A673 (cell line): ENCODE measurements around the gene GJB5. TPM values are rescaled to one million over a fixed set of nuclear protein-coding genes. Genes with fewer than 3 reads are reported as not detected.

Source experiments
- BruUV-seq: library from RNA; stranded (reverse); fragments of 400-500 nt; replicated peaks from 2 replicates; lab custom pipeline; 2021; lab: Mats Ljungman, UMichigan
- CTCF ChIA-PET: fragments of 300-600 bp; sonication (Branson Sonifier 250); formaldehyde crosslinking; loops from one replicate; lab custom pipeline; 2022; ENCODE audit warnings: antibody characterized with exemption; lab: Charles Lee
- POLR2A ChIA-PET: fragments of 300-600 bp; sonication (Branson Sonifier 250); formaldehyde crosslinking; loops from one replicate; lab custom pipeline; 2022; ENCODE audit warnings: antibody characterized with exemption; ENCODE audit not compliant: low non-redundant PET; lab: Charles Lee
- DNase-seq: peaks from one replicate; pipeline ENCODE4 v3.0.0-alpha.2; 2015; ENCODE audit warnings: low spot score
- H3K27ac ChIP-seq: fragments of 200-600 bp; sonication (generic); 2 replicates; pipeline ENCODE4 v1.5.1; 2016; ENCODE audit warnings: mixed run types, low read depth, mild to moderate bottlenecking, mixed read lengths, antibody characterized with exemption, low read length; ENCODE audit not compliant: poor library complexity, severe bottlenecking
- H3K27me3 ChIP-seq: fragments of 200-600 bp; sonication (generic); replicated peaks from 2 replicates; pipeline ENCODE4 v1.6.1; 2017; ENCODE audit warnings: mixed run types, low read depth, mild to moderate bottlenecking, mixed read lengths, antibody characterized with exemption, low read length; ENCODE audit not compliant: insufficient read depth, poor library complexity
- H3K36me3 ChIP-seq: fragments of 200-600 bp; sonication (generic); 2 replicates; pipeline ENCODE4 v1.6.1; 2016; ENCODE audit warnings: mixed run types, mild to moderate bottlenecking, mixed read lengths, antibody characterized with exemption, low read length; ENCODE audit not compliant: insufficient read depth, poor library complexity, severe bottlenecking
- H3K4me1 ChIP-seq: fragments of 200-600 bp; sonication (generic); 2 replicates; pipeline ENCODE4 v1.6.1; 2017; ENCODE audit warnings: mixed run types, mild to moderate bottlenecking, mixed read lengths, antibody characterized with exemption, low read length; ENCODE audit not compliant: insufficient read depth, poor library complexity, severe bottlenecking
- H3K4me3 ChIP-seq: fragments of 200-600 bp; sonication (generic); 2 replicates; pipeline ENCODE4 v1.5.1; 2016; ENCODE audit warnings: low read depth, mixed run types, mild to moderate bottlenecking, mixed read lengths, low read length; ENCODE audit not compliant: poor library complexity, severe bottlenecking
- H3K9me3 ChIP-seq: fragments of 200-600 bp; sonication (generic); 2 replicates; pipeline ENCODE4 v1.6.1; 2016; ENCODE audit warnings: mixed run types, low read depth, mild to moderate bottlenecking, mixed read lengths, antibody characterized with exemption, low read length; ENCODE audit not compliant: poor library complexity, severe bottlenecking
- CTCF ChIP-seq: fragments of 300-800, 200-600 bp; sonication (generic); conservative IDR thresholded peaks from 2 replicates; pipeline ENCODE4 v1.5.1; 2017; ENCODE audit warnings: low read depth, mild to moderate bottlenecking, antibody characterized with exemption, low read length, moderate library complexity, mixed read lengths
- EZH2 ChIP-seq: fragments of 200-600 bp; sonication (generic); IDR thresholded peaks from 2 replicates; pipeline ENCODE4 v1.6.1; 2017; ENCODE audit warnings: borderline replicate concordance, low read depth, mild to moderate bottlenecking, mixed read lengths, antibody characterized with exemption, low read length; ENCODE audit not compliant: poor library complexity, severe bottlenecking
- intact Hi-C: fragments of 100-400 bp; cut with micrococcal nuclease; formaldehyde crosslinking; loops from one replicate; pipeline ENCODE4 v1.10.0; 2022; ENCODE audit not compliant: unreplicated experiment
- total RNA-seq: library from RNA; stranded (reverse); gene quantifications from 2 replicates; pipeline ENCODE4 v1.2.3, GENCODE V29; 2021

The GJB5 gene
- total RNA-seq, 1 experiment from 2014 or later = not detected

DNA sequence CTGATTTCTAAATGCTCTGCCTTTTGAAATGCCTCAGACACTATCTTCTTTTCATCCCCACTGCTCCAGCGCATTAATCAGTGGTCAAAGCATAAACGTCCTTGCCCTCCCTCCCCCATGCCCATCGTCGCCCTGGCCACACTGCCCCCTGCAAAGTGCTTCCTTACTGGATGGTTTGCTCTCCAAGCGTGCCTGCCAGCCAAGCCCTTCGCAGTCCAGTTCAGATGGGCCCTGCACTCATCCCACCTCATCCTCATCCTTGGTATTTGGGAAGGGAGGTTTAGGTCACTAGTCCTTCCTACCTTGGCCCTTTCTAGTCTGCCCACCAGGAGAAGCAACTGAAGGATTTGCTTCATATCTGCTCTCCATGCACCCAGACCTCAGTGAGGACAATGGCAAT, 41.1 kb downstream of the GJB5 start:
- ChIA-PET CTCF (no interaction called here), POLR2A (no interaction called here)
- BruUV-seq = no TSS peak
- no peak overlapping the region for H3K4me3 ChIP-seq
- no peaks in the 10 kb centered on the region for H3K36me3 ChIP-seq
- no peak for DNase-seq
- TF ChIP-seq CTCF (no peak), EZH2 (no peak)
- no peaks in the 10 kb centered on the region for H3K4me1 ChIP-seq
- intact Hi-C loops = no loop called here
- H3K27me3 ChIP-seq = peaks cover 8% of the 10 kb centered on the region
- H3K27ac ChIP-seq = no peak overlapping the region
- H3K9me3 ChIP-seq = no peaks in the 10 kb centered on the region

GRCh38 chr1:34796990-34797389, 42.1 kb downstream of the GJB5 start:
- ChIA-PET POLR2A (no interaction called here), CTCF (no interaction called here)
- Histone ChIP-seq H3K4me1 (no peaks in the 10 kb centered on the region), H3K4me3 (no peak overlapping the region), H3K27me3 (peaks cover 8% of the 10 kb centered on the region), H3K27ac (no peak overlapping the region), H3K9me3 (no peaks in the 10 kb centered on the region), H3K36me3 (no peaks in the 10 kb centered on the region)
- intact Hi-C loops = no loop called here
- no TSS peak for BruUV-seq
- no peak for TF ChIP-seq EZH2
- no peak for TF ChIP-seq CTCF
- no peak for DNase-seq

DNA sequence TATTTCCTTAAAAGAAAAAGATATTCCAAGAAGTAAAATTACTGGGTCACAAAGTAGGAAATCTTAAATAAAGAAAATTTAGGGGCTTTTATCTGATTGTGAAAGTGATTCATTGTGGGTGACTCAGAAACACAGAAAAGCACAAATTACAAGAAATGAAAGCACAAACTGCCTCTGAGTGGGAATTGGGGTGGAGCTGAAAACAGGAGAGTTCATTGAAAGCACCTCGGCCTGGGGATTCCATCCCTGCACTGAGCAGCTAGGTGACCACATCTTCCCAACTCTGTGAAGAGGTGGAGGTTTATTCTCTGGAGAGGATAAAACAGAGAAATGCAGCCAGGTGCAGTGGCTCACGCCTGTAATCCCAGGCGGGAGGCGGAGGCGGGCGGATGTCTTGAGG, 45.4 kb downstream of the GJB5 start:
- ChIA-PET CTCF (interaction anchor here (0.9 kb wide), 1 partner anchor 52 kb away, joined by 4 read pairs; no protein-coding TSS in a partner anchor), POLR2A (no interaction called here)
- intact Hi-C loops = no loop called here
- TF ChIP-seq EZH2 (no peak), CTCF (no peak)
- no peaks in the 10 kb centered on the region for H3K36me3 ChIP-seq
- no peaks in the 10 kb centered on the region for H3K27me3 ChIP-seq
- no peaks in the 10 kb centered on the region for H3K4me1 ChIP-seq
- H3K4me3 ChIP-seq = no peak overlapping the region
- H3K9me3 ChIP-seq = no peaks in the 10 kb centered on the region
- no TSS peak for BruUV-seq
- DNase-seq = no peak
- no peak overlapping the region for H3K27ac ChIP-seq
